Mucosa of stomach (tissue), 1 donor: Measurements from ENCODE around the gene DOC2B.
"Not testable (repeated sequence)": the region's sequence is repeated elsewhere in the genome, so short reads cannot be mapped to it uniquely, and the experiment has no call there.

Experiments
- H3K27me3 ChIP-seq: one replicate; pipeline ENCODE4 v1.7.0; 2013; ENCODE audit warnings: mild to moderate bottlenecking, low read length; ENCODE audit not compliant: control insufficient read depth, insufficient read depth
- H3K36me3 ChIP-seq: one replicate; pipeline ENCODE4 v1.7.0; 2013; ENCODE audit warnings: low read length; ENCODE audit not compliant: control insufficient read depth, insufficient read depth
- H3K4me1 ChIP-seq: one replicate; pipeline ENCODE4 v1.7.0; 2013; ENCODE audit warnings: mild to moderate bottlenecking, low read length; ENCODE audit not compliant: control insufficient read depth, insufficient read depth
- H3K4me3 ChIP-seq: one replicate; pipeline ENCODE4 v1.7.0; 2013; ENCODE audit warnings: low read length
- H3K9ac ChIP-seq: one replicate; pipeline ENCODE4 v1.7.0; 2013; ENCODE audit warnings: mild to moderate bottlenecking, low read length, moderate library complexity
- H3K9me3 ChIP-seq: one replicate; pipeline ENCODE4 v1.7.0; 2013; ENCODE audit warnings: mild to moderate bottlenecking, low read length, moderate library complexity; ENCODE audit not compliant: control insufficient read depth
- donor health status: Pancreatic carcinoma.

DOC2B gene

GRCh38 chr17:118339-118917 lies 63.0 kb downstream of the DOC2B start:
- not testable (repeated sequence) for H3K27me3 ChIP-seq, H3K9ac ChIP-seq

GRCh38 chr17:113111-113510 lies 68.3 kb downstream of the DOC2B start:
- not testable (repeated sequence) for H3K4me1 ChIP-seq, H3K4me3 ChIP-seq, H3K9me3 ChIP-seq, H3K36me3 ChIP-seq, H3K9ac ChIP-seq, H3K27me3 ChIP-seq

More at GRCh38 chr17:118339-118917, 63.0 kb downstream of the DOC2B start:
- not testable (repeated sequence) for H3K4me1 ChIP-seq, H3K36me3 ChIP-seq, H3K9me3 ChIP-seq, H3K4me3 ChIP-seq
